Fibroblast of peridontal ligament (primary cell): ENCODE data around the gene GPR152.
"Not testable (repeated sequence)": the region's sequence is repeated elsewhere in the genome, so short reads cannot be mapped to it uniquely, and the experiment has no call there.

Experiments used
- DNase-seq: peaks from one replicate; pipeline ENCODE4 v3.0.0-alpha.2; 2010; ENCODE audit errors: extremely low read depth

GPR152 gene

DNA sequence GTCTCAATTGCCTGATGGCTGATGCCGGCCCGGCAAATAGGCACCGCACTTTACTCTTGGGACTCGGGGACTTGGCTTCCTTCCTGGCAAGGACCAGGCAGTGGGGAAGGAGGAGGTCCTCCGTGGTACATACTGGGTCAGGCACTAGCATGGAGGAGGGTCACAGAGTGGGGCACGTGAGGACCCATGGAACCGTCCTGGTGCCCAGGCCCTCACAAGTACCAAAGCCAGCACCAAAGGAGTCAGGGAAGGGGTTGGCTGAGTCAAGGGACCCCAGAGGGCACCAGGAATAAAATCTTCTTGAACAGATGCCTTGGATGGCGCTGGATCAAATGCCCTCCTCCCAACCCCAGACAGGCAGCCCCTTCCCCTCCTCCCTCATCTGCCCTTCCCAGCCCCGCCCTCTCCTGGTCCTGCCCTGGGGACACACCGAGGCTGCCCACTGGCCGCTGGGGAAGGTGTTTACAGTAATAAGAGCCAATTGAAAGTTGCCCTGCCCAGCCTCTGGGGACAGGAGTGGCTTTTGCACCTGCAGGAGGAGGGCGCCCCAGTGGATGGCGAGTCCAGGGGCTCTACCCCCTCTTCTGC, 42.7 kb downstream of the GPR152 start:
- DNase-seq = no peak

DNA sequence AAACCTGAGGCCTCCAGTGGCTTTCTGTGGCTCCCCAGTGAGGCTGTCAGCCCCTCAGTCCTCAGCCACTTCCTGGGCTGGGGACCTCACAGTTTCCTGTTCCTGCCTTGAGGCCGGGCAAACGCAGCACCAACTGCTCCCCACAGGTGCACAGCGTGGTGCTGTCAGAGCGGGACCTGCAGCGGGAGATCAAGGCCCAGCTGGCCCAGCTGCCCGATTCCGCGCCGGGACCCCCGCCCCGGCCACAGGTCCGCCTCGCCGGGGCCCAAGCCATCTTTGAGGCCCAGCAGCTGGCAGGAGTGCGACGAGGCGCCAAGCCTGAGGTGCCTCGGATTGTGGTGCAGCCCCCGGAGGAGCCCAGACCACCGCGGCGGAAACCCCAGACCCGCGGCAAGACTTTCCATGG, 43.3 kb downstream of the GPR152 start:
- no peak for DNase-seq

- DNase-seq = no peak
Observed at GRCh38 chr11:67408437-67409200, 43.9 kb downstream of the GPR152 start.

DNA sequence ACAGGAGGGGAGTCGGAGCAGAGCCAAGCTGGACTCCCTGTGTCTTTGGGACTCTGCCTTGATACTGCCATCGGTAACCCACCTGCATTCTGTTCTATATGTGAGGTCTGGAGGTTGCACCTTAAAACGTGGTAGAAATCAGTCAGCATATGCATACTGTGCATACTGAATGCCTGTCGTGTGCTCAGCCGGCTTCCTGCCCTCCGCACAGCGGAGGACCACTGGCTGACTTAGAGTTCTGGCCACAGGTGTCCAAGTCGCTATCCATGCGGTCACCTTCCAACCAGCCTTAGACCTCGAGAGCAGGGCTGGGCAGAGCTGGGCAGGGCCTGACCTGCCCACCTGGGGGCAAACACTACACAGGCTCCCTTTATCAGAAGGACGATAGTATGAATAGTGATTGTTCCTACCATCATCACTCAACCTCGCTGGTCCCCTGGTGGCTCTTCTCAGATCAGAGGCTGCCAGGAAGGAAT, 44.8 kb downstream of the GPR152 start:
- no peak for DNase-seq

DNA sequence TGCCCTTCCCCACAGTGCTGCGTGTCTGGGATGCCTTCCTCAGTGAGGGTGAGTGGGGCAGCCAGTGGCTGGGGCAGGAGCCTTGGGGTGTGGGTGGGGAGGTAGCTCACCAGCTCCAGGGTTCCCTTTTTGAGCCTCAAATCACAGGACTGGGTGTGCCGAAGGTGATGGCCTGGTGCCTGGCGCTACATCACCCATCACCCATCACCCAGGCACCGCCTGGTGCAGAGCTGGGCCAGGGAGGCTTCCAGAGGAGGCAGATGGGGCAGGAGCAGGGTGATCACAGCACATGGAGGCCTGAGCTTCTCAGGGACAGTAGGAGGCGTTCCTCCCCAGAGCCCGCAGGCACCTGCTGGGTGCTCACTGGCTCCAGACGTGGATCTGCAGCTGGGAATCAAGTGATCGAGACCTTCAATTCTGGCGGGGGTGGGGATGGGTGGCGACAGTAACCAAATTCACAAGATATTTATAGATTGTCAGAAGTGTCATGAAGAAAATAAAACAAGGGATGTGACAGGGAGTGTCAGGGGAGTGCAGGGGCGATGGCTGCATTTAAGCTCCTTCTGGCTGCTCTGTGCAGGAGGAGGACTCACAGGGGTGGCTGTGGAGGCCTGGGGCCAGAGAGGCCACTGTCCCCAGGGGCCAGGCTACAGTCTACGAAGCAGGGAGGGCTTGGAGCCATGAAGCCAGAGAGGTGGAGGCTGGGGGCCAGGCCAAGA, 45.4 kb downstream of the GPR152 start:
- DNase-seq = no peak

DNA sequence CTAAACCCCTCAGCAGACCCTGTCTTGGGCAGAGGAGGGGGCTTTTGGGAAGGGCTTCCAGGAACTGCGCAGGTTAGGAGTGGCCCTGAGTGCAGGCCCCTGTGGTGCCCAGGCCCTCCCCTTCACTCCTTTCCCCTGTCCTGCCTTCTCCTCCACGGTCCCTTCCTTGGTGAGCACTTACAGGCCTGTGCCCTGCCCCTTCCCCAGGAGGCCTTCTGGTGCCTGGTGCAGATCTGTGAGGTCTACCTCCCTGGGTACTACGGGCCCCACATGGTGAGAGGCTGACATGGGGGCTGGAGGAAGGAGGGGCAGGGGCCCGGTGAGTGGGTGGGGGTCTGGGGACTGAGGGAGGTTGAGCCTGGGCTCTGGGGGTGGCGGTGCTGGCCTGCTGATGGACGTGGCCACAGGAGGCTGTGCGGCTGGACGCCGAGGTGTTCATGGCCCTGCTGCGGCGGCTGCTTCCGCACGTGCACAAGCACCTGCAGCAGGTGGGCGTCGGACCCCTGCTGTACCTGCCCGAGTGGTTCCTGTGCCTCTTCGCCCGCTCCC, 46.0 kb downstream of the GPR152 start:
- no peak for DNase-seq

GRCh38 chr11:67405688-67406339, 46.7 kb downstream of the GPR152 start:
- no peak for DNase-seq

- no peak for DNase-seq
Observed at GRCh38 chr11:67405196-67405567, 47.3 kb downstream of the GPR152 start.

DNA sequence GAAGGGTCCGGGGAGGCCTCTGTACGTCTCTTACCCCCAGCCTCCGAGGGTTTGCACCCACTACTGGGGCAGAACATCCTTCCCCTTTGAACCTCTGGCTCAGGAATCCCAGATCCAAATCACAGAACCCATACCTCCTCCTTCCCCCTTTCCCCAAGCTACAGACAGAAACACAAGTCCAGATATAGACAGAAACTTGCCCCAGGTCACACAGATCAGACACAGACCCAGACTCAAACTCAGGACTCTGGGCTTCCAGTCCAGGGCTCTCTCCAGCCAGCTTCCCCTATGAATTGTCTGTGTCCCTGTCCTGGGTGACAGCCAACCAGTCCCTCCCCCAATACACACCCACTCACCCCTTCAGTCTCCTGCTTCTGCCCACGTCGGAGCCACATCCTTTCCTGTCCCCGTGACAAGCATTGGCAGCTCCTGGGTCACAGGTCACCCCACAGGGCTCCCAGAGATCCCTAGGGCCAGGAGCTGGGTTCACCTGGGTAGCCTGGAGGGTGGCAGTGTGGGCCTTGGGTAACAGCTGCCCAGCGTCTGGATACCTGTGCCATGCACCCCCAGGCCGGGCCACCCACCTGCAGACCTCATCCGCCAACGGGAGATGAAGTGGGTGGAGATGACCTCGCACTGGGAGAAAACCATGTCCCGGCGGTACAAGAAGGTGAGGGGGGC, 47.9 kb downstream of the GPR152 start:
- no peak for DNase-seq

- not testable (repeated sequence) for DNase-seq
Observed at GRCh38 chr11:67403085-67403484, 49.4 kb downstream of the GPR152 start.

DNA sequence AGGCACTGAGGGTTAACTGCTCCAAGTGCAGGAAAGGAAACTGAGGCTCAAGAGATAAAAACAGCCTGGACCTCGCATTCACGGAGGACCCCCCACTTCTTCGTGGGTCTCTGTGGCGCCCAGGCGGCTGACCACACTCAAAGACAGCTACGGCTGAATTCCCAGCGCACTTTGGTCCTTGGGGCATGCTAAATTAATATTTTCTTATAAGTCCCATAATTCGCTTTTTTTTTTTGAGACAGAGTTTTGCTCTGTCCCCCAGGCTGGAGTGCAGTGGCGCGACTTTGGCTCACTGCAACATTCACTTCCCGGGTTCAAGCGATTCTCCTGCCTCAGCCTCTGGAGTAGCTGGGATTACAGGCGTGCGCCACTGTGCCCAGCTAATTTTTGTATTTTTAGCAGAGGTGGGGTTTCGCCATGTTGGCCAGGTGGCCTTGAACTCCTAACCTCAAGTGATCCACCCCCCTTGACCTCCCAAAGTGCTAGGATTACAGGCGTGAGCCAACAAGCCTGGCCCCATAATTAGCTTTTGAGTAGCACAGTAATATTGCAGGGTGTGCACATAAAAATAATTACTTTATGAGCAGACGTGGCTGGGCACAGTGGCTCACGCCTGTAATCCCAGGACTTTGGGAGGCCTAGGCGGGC, 50.2 kb downstream of the GPR152 start:
- not testable (repeated sequence) for DNase-seq

DNA sequence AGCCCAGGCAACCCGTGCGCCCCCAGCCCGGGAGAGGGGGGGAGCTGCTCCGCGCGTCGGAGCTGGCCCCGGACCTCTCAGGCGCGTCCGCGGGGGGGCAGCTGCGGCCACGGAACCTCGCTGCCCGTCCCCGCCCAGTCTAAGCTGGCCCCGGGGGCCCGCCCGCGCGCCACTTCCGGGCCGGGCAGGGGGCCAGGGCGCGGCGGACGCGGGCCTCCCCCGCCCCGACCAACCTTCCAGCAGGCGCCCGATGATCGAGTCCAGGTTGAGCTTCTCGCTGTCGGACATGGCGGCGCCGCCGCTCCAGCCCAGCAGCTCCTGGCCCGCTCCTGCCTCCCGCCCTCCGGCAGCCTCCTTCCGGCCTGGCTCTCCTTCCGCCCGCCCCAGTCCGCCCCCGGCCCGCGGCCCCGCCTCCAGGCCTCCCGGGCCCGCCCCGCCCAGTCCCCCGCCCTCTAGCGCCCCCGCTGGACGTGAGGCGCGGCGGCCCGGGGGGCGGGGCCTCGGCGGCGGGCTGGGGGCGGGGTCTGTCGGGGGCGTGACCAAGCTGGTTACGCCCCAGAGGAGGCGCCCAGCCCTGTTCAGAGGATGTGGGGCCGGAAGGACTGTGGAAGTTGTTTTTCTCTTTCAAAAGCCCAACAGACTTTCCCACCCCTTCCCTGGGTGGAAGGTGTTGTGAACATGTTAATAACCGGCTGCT, 50.9 kb downstream of the GPR152 start, which contains the start of gene PPP1CA:
Gene PPP1CA, minus strand, starts transcription at position 364 of the 697 bp plus-strand sequence. Its CDS starts 76 bp downstream, at position 288.
- DNase-seq = peak; percentile 80
